Measurements from ENCODE around the gene PRXL2A. TPM values are rescaled to one million over a fixed set of nuclear protein-coding genes. Genes with fewer than 3 reads are reported as not detected.
A peak's percentile ranks its signal among the peaks of the same experiment; 100 is the strongest.

Gene PRXL2A
- polyA plus RNA-seq, 3 donors = 0.61 to 4.1 (median 3.4) TPM

- WGBS (ENCODE audit: insufficient coverage) = 80% methylated on average over 1 of the region's 3 CpGs
- no peak overlapping the region for H3K4me2 ChIP-seq (replicated peaks; ENCODE audit: extremely low read depth, low read length, poor library complexity, severe bottlenecking)
- Mint-ChIP-seq H3K27me3 (ENCODE audit: low read depth in 3 of 3) (peaks cover 0 to 2% (median 0%) of the 10 kb centered on the region in 3 donors), H3K36me3 (peaks cover 33 to 53% of the 10 kb centered on the region in 2 donors), H3K9me3 (no peaks in the 10 kb centered on the region), H3K4me3 (peak overlapping the region in 1 of 2 donors; percentile 48), H3K27ac (peak overlapping the region in 6 of 7 donors; percentile 7 to 94 (median 80)), H3K4me1 (peaks cover 87% of the 10 kb centered on the region)
- TF ChIP-seq CTCF (IDR thresholded peaks at IDR 0.05) = no peak
- peaks cover 100% of the 10 kb centered on the region for H3K79me2 ChIP-seq (ENCODE audit: insufficient read depth, low read length)
- DNase-seq = no peak
- H3K36me3 ChIP-seq (replicated peaks in 1 of 2; ENCODE audit: control insufficient read depth in 1 of 2, insufficient read depth in 2 of 2, low read length in 2 of 2) = peaks cover 19 to 32% of the 10 kb centered on the region in 2 donors
- H3K9me3 ChIP-seq (replicated peaks in 1 of 2; ENCODE audit: control insufficient read depth in 1 of 2, insufficient read depth in 1 of 2, low read length in 2 of 2) = no peaks in the 10 kb centered on the region
- intact Hi-C loops (cut with micrococcal nuclease) = no loop called here
- no peak overlapping the region for H2AFZ ChIP-seq (ENCODE audit: insufficient read depth, low read depth, low read length, poor library complexity, severe bottlenecking)
- no peaks in the 10 kb centered on the region for H3K27me3 ChIP-seq (ENCODE audit: control insufficient read depth in 2 of 2, insufficient read depth in 2 of 2, low read length in 2 of 2)
- H4K20me1 ChIP-seq (ENCODE audit: insufficient read depth, low read length) = peaks cover 100% of the 10 kb centered on the region
- H3K9ac ChIP-seq (ENCODE audit: insufficient read depth, low read length, poor library complexity, severe bottlenecking) = peak overlapping the region; percentile 17
- peak overlapping the region; percentile 29 to 92 for H3K27ac ChIP-seq (ENCODE audit: low read depth in 1 of 2, low read length in 2 of 2)
- H3K4me1 ChIP-seq (ENCODE audit: control insufficient read depth in 1 of 2, insufficient read depth in 2 of 2, low read length in 2 of 2) = peaks cover 84 to 85% of the 10 kb centered on the region in 2 donors
- H3K4me3 ChIP-seq (replicated peaks in 1 of 3; ENCODE audit: low read depth in 2 of 3, low read length in 3 of 3) = no peak overlapping the region
Observed at GRCh38 chr10:80465451-80465835, 57.1 kb downstream of the PRXL2A start.

- no peaks in the 10 kb centered on the region for H3K27me3 ChIP-seq (ENCODE audit: control insufficient read depth in 2 of 2, insufficient read depth in 2 of 2, low read length in 2 of 2)
- no peak for DNase-seq
- Mint-ChIP-seq H3K4me1 (peaks cover 86% of the 10 kb centered on the region), H3K36me3 (peaks cover 38 to 58% of the 10 kb centered on the region in 2 donors), H3K9me3 (no peaks in the 10 kb centered on the region), H3K27me3 (ENCODE audit: low read depth in 3 of 3) (peaks cover 0 to 2% (median 0%) of the 10 kb centered on the region in 3 donors), H3K4me3 (no peak overlapping the region), H3K27ac (peak overlapping the region; percentile 53 to 94 (median 81))
- peaks cover 78 to 79% of the 10 kb centered on the region in 2 donors for H3K4me1 ChIP-seq (ENCODE audit: control insufficient read depth in 1 of 2, insufficient read depth in 2 of 2, low read length in 2 of 2)
- H2AFZ ChIP-seq (ENCODE audit: insufficient read depth, low read depth, low read length, poor library complexity, severe bottlenecking) = no peak overlapping the region
- peak overlapping the region in 1 of 3 experiments; percentile 30 for H3K4me3 ChIP-seq (replicated peaks in 1 of 3; ENCODE audit: low read depth in 2 of 3, low read length in 3 of 3)
- TF ChIP-seq CTCF (IDR thresholded peaks at IDR 0.05) = no peak
- no peaks in the 10 kb centered on the region for H3K9me3 ChIP-seq (replicated peaks in 1 of 2; ENCODE audit: control insufficient read depth in 1 of 2, insufficient read depth in 1 of 2, low read length in 2 of 2)
- peak overlapping the region; percentile 33 for H3K4me2 ChIP-seq (replicated peaks; ENCODE audit: extremely low read depth, low read length, poor library complexity, severe bottlenecking)
- intact Hi-C loops (cut with micrococcal nuclease) = no loop called here
- H4K20me1 ChIP-seq (ENCODE audit: insufficient read depth, low read length) = peaks cover 100% of the 10 kb centered on the region
- WGBS (ENCODE audit: insufficient coverage) = 85% methylated on average over 7 of the region's 10 CpGs
- H3K36me3 ChIP-seq (replicated peaks in 1 of 2; ENCODE audit: control insufficient read depth in 1 of 2, insufficient read depth in 2 of 2, low read length in 2 of 2) = peaks cover 24 to 37% of the 10 kb centered on the region in 2 donors
- peaks cover 100% of the 10 kb centered on the region for H3K79me2 ChIP-seq (ENCODE audit: insufficient read depth, low read length)
- peak overlapping the region; percentile 17 for H3K9ac ChIP-seq (ENCODE audit: insufficient read depth, low read length, poor library complexity, severe bottlenecking)
- peak overlapping the region in 1 of 2 donors; percentile 92 for H3K27ac ChIP-seq (ENCODE audit: low read depth in 1 of 2, low read length in 2 of 2)
Observed at GRCh38 chr10:80465839-80466590, 57.7 kb downstream of the PRXL2A start.
